Activated naive CD4-positive, alpha-beta T cell treated with anti-CD3 and anti-CD28 coated beads for 36 hours (primary cell): ENCODE measurements around the gene ZFYVE28. TPM values are rescaled to one million over a fixed set of nuclear protein-coding genes. Genes with fewer than 3 reads are reported as not detected.

Source experiments
- CTCF ChIA-PET: fragments of 350-600 bp; sonication (Branson Sonifier 250); formaldehyde crosslinking; loops from one replicate; lab custom pipeline; 2021; ENCODE audit warnings: antibody characterized with exemption; lab: Charles Lee
- DNase-seq: peaks from one replicate; pipeline ENCODE4 v3.0.0-alpha.2; 2020
- H3K27ac Mint-ChIP-seq: one replicate; pipeline ENCODE4 v1.8.0; 2021; ENCODE audit warnings: mild to moderate bottlenecking, mixed read lengths
- H3K27me3 Mint-ChIP-seq: one replicate; pipeline ENCODE4 v1.8.0; 2021; ENCODE audit warnings: low read depth, mixed read lengths
- H3K36me3 Mint-ChIP-seq: one replicate; pipeline ENCODE4 v1.8.0; 2021; ENCODE audit warnings: low read depth, mixed read lengths
- H3K4me1 Mint-ChIP-seq: one replicate; pipeline ENCODE4 v1.8.0; 2021; ENCODE audit warnings: low read depth, mixed read lengths
- H3K4me3 Mint-ChIP-seq: one replicate; pipeline ENCODE4 v1.8.0; 2021; ENCODE audit warnings: mild to moderate bottlenecking, moderate library complexity, mixed read lengths
- H3K9me3 Mint-ChIP-seq: one replicate; pipeline ENCODE4 v1.8.0; 2021; ENCODE audit warnings: mixed read lengths
- intact Hi-C: fragments of 100-400 bp; cut with micrococcal nuclease; formaldehyde crosslinking; loops from one replicate; pipeline ENCODE4 v1.15.1; 2023
- total RNA-seq, 2 experiments: library from RNA; stranded (reverse); gene quantifications; one replicate each; pipeline ENCODE4 v1.2.3, GENCODE V29; 2021

The ZFYVE28 gene
- total RNA-seq, 2 experiments from 2014 or later: 5.3 to 6.2 TPM

DNA sequence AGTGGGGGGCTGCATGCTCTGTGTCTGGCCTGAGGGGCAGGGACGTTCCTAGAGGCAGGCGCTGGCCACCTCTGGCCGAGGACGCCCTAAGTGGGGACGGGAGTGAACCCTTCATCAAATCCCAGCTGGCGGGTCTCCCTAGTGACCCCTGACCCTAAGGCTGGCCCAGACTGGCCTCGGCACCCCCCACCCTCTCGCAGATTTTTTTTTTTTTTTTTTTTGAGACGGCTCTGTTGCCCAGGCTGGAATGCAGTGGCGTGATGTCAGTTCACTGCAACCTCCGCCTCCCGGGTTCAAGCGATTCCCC lies 155.5 kb downstream of the ZFYVE28 start:
- H3K4me1 Mint-ChIP-seq: peaks cover 2% of the 10 kb centered on the region
- H3K36me3 Mint-ChIP-seq: no peaks in the 10 kb centered on the region
- intact Hi-C loops: loop anchor here (1.0 to 2.0 kb wide), 10 partner anchors 19 to 700 kb away; partner anchors contain the start of genes CFAP99, FAM193A, GRK4 and HAUS3
- H3K27ac Mint-ChIP-seq: no peak overlapping the region
- H3K9me3 Mint-ChIP-seq: no peaks in the 10 kb centered on the region
- CTCF ChIA-PET: interaction anchor here (1.1 kb wide), 1 partner anchor 28 kb away, joined by 3 read pairs; no protein-coding TSS in a partner anchor
- H3K27me3 Mint-ChIP-seq: no peaks in the 10 kb centered on the region
- H3K4me3 Mint-ChIP-seq: peak overlapping the region; percentile 69
- DNase-seq: no peak

DNA sequence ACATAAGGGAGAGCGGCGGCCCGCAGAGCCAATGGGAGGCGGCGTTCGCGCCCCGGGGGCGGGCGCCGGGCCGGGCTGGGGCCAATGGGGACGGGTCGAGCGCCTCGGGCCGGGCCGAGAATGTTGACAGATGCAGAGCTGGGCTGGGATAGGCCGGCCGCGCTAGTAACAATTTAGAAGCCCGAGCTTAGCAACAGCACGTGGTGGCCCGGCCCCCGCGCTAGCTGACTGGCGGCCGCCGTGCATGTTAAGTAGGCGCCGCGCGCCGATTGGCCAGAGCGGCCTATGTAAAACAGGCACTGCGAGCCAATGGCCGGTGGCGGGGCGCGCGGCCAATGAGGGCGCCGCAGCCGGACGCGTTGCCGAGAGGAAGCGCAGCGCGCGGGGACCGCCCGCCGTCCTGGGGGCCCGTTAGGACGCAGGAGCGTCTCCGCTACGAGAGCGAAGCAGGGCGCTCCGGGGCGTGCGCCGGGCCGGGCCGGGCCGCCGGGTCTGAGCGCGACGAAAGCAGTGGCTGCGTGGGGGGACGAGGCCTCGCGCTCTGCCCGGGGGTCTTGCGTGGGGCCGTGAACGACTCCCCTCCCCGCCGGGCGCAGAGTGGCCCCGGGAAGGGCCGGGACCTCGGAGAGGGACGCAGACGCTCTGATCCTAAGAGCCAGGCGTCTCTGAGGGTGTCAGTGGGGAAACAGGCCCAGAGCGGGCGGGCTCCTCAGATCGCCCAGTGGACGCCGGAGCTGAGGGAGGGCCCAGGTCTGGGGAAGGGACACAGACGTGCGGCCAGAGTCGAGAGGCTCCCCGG lies 156.1 kb downstream of the ZFYVE28 start:
- DNase-seq: peak; percentile 98
- no peaks in the 10 kb centered on the region for H3K9me3 Mint-ChIP-seq
- intact Hi-C loops: loop anchor here (1.0 to 2.0 kb wide), 10 partner anchors 20 to 701 kb away; partner anchors contain the start of genes CFAP99, FAM193A, GRK4 and HAUS3
- peak overlapping the region; percentile 69 for H3K4me3 Mint-ChIP-seq
- H3K4me1 Mint-ChIP-seq: peaks cover 2% of the 10 kb centered on the region
- no peaks in the 10 kb centered on the region for H3K36me3 Mint-ChIP-seq
- H3K27me3 Mint-ChIP-seq: no peaks in the 10 kb centered on the region
- H3K27ac Mint-ChIP-seq: no peak overlapping the region
- CTCF ChIA-PET: interaction anchor here (0.7 to 1.1 kb wide), 4 partner anchors 28 to 45 kb away, joined by 3 to 5 read pairs (median 4); no protein-coding TSS in a partner anchor

DNA sequence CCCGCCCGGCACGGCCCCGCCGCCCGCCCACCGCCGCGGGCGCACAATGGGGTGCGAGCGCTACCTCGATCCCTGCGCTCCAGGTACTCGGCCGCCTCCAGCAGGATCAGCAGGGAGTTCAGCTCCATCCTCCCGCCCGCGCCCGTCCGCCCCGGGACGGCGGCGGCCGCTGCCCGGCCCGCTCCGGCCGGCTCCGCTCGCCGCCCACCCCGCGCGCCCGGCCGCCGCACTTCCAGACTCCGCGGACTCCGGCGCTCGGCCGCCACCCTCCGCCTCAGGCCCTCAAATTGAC lies 156.6 kb downstream of the ZFYVE28 start, which contains the start of gene MXD4:
TSS of gene MXD4 (minus strand) at position 257 of the 292 bp plus-strand sequence. CDS start at position 128, 129 bp downstream.
- Mint-ChIP-seq H3K4me1 (peaks cover 2% of the 10 kb centered on the region), H3K9me3 (no peaks in the 10 kb centered on the region), H3K27ac (no peak within 1 kb of the TSS), H3K36me3 (no peaks in the 10 kb centered on the region), H3K27me3 (no peaks in the 10 kb centered on the region), H3K4me3 (peak within 1 kb of the TSS; percentile 69)
- intact Hi-C loops: loop anchor here (1.0 to 2.0 kb wide), 10 partner anchors 19 to 702 kb away; partner anchors contain the start of genes CFAP99, FAM193A, GRK4 and HAUS3
- no peak for DNase-seq
- CTCF ChIA-PET: interaction anchor here (0.7 to 1.1 kb wide), 4 partner anchors 29 to 44 kb away, joined by 3 to 5 read pairs (median 4); no protein-coding TSS in a partner anchor

DNA sequence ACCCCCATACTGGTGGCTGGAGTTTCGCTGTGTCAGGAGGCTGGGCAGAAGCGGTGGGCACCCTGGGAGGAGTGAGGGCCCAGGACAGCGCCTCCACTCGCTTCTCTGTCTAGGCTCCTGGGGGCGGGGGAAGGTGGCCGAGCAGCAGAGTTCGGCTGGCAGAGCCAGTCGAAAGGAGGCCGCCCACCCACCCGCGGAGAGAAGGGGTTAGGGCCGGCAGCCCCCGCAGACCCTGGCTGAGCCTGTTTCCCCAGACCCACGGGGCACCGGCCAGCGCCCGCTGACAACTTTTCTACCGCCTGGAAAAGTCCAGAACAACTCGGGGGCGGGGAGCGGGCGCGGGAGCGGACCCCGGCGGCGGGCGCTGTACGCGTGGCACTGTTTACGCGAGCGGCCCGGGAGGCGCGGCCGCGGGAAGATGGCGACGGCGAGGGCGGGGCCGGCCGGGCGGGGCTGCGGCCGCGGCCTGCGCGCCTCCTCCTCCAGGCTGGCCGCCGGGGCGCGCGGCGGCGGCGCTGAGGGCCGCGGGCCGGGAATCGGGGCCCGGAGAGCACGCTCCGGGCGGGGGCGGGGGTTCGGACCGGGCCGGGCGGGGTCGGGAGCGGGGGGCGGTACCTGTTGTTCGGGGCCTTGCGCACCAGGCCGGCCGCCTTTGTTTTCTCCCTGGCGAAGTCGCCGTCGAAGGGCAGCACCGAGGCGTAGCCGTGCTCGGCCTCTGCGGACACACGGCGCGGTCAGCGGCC lies 157.2 kb downstream of the ZFYVE28 start:
- H3K9me3 Mint-ChIP-seq: no peaks in the 10 kb centered on the region
- intact Hi-C loops: no loop called here
- H3K27ac Mint-ChIP-seq: no peak overlapping the region
- no peaks in the 10 kb centered on the region for H3K36me3 Mint-ChIP-seq
- peaks cover 2% of the 10 kb centered on the region for H3K4me1 Mint-ChIP-seq
- no peaks in the 10 kb centered on the region for H3K27me3 Mint-ChIP-seq
- peak overlapping the region; percentile 69 for H3K4me3 Mint-ChIP-seq
- peak; percentile 49 for DNase-seq
- CTCF ChIA-PET: interaction anchor here (1.0 kb wide), 2 partner anchors 44 to 154 kb away, joined by 3 to 5 read pairs; no protein-coding TSS in a partner anchor

DNA sequence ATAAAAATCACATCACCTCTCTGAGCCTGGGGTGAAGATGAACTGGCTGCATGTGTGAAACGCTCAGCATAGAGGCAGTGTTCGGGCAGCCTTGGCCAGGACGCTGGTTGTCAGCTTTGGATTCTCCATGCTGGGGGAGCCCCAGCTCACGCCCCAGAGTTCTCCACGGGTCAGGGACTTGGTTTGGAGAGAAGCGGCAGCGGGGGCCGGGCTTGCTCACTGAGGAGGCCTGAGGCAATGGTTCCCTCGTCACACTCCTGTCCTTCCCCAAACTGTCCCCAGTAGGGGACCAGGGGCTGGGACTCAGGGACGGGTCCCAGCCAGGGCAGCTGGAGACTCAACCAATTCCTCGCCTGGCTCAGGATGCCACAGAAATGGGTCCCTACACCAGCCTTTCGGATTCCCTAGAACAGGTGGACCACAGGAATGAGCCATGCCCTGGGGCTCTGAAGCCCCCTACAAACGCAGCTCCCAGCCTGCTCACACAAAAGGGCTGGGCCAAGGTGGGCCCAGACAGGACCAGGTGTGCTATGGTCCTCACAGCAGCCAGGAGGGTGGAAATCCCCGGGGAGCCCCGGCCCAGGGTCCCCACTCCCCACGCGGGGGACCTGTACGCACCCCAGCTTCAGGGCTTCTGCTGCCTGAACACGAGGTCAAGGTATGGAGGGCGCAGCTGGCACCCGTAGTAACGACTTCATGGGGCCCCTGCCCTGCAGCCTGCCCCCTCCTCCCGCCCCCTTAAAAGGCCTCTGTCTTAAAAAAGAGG lies 157.9 kb downstream of the ZFYVE28 start:
- peaks cover 2% of the 10 kb centered on the region for H3K4me1 Mint-ChIP-seq
- intact Hi-C loops: no loop called here
- no peaks in the 10 kb centered on the region for H3K27me3 Mint-ChIP-seq
- H3K27ac Mint-ChIP-seq: no peak overlapping the region
- no peaks in the 10 kb centered on the region for H3K36me3 Mint-ChIP-seq
- H3K4me3 Mint-ChIP-seq: peak overlapping the region; percentile 65
- no peaks in the 10 kb centered on the region for H3K9me3 Mint-ChIP-seq
- no peak for DNase-seq
- CTCF ChIA-PET: interaction anchor here (1.0 kb wide), 1 partner anchor 155 kb away, joined by 3 read pairs; no protein-coding TSS in a partner anchor

DNA sequence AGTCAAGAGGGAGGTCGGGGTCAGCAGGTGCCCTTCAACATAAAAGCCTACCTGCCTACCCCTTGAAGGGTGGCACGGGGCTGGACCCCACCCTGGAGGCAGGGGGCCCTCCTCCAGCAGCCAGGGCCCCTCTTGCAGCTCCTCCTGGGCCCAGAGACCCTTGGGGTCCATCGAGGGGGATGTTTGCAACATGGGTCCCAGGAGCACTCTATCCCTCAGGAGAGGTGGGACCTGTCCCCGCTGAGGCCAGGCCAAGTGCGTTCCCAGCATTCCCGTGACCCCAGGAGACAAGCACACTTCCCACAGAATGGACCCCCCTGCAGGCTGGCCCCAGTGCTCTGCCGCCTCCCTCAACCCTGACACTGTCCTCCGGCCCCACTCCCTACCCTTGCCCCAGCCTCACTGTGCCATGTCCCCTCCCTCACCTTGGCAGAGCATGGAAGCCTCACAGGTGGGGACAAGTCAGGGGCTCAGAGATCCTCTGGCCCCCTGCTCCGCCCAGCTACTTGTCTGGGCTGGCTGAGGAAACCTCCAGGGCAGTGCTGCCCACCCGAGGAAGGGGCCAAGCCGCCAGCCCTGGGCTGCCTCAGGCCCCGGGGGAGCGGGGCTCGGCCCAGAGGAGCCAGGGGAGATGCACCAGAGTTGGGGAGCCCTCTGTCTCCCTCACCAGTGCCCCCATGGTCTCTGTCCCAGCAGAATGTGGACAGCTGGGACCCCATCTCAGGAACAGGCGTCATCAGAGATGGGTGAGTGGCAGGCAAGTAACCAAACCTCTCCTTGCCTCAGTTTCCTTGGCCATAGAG lies 158.7 kb downstream of the ZFYVE28 start:
- Mint-ChIP-seq H3K27ac (no peak overlapping the region), H3K9me3 (no peaks in the 10 kb centered on the region), H3K27me3 (no peaks in the 10 kb centered on the region), H3K36me3 (no peaks in the 10 kb centered on the region), H3K4me1 (peaks cover 2% of the 10 kb centered on the region), H3K4me3 (no peak overlapping the region)
- CTCF ChIA-PET: interaction anchor here (1.0 kb wide), 1 partner anchor 156 kb away, joined by 3 read pairs; no protein-coding TSS in a partner anchor
- intact Hi-C loops: no loop called here
- no peak for DNase-seq

DNA sequence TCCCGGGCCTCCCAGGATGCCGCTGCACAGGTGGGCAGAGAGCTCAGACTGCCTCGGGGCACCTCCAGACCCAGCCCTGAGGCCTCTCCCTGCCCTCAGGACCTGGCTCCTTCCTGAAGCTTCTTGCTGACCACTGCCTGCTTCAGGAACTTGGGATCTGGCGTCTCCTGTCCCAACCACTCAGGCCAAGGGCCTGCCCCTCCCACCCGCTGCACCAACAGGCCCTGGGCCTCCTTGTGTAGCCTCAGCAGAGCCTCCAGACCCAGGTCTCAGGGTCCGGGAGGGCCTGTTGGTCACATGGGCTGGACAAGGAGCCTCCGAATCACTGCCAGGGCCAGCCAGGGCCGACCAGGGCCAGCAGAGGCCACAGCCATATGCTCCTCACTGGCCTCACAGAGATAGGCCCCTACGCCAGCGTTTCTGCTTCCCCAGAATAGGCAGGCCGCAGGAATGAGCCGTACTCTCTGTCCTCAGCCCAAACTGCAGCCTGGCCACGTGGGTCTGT lies 159.4 kb downstream of the ZFYVE28 start:
- H3K27ac Mint-ChIP-seq: no peak overlapping the region
- no peak for DNase-seq
- no peaks in the 10 kb centered on the region for H3K9me3 Mint-ChIP-seq
- H3K4me1 Mint-ChIP-seq: peaks cover 2% of the 10 kb centered on the region
- intact Hi-C loops: no loop called here
- H3K4me3 Mint-ChIP-seq: no peak overlapping the region
- CTCF ChIA-PET: no interaction called here
- H3K27me3 Mint-ChIP-seq: no peaks in the 10 kb centered on the region
- H3K36me3 Mint-ChIP-seq: no peaks in the 10 kb centered on the region

DNA sequence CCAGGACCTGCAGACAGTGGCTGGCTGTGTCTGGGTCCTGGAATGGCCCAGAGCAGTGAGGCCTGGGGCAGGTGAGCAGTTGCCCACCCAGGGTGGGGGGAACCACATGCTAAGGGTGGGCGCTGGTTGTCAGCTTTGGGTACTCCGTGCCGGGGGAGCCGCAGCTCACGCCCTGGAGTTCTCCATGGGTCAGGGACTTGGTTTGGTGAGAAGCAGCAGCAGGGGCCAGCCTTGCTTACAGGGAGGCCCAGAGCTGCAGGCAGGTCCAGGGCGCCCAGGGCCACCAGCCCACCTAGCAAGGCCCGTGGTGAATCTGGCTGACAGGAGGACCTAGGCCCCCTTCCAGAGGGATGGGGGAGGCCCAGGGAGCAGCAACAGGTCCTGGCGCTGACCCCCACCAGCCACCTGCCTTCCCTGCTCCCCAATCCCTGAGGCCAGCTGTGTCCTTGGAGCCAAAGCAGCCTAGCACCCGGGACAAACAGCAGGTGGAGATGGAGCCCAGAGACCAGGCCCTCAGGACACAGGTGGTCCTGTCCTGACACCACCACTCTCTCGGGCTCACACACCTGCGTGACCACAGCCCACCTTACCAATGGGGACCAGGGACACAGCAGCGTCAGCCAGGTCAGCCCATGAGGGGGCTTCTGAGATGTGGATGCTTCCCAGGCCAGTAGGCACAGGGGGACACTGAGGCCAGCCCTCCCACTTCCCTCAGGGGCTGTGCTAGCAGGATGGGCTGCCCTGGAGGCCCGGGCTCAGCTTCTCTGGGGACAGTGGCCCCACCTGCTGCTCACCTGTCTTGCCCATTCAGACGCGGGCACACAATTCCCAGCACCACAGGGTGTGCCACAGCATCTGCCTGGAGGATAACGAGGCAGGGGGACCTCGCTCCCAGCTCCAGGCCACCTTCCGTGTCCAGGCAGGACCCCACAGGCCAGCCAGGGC lies 160.1 kb downstream of the ZFYVE28 start:
- CTCF ChIA-PET: no interaction called here
- Mint-ChIP-seq H3K27me3 (no peaks in the 10 kb centered on the region), H3K4me3 (no peak overlapping the region), H3K36me3 (no peaks in the 10 kb centered on the region), H3K4me1 (peaks cover 2% of the 10 kb centered on the region), H3K9me3 (no peaks in the 10 kb centered on the region), H3K27ac (no peak overlapping the region)
- peak; percentile 3 for DNase-seq
- intact Hi-C loops: no loop called here

DNA sequence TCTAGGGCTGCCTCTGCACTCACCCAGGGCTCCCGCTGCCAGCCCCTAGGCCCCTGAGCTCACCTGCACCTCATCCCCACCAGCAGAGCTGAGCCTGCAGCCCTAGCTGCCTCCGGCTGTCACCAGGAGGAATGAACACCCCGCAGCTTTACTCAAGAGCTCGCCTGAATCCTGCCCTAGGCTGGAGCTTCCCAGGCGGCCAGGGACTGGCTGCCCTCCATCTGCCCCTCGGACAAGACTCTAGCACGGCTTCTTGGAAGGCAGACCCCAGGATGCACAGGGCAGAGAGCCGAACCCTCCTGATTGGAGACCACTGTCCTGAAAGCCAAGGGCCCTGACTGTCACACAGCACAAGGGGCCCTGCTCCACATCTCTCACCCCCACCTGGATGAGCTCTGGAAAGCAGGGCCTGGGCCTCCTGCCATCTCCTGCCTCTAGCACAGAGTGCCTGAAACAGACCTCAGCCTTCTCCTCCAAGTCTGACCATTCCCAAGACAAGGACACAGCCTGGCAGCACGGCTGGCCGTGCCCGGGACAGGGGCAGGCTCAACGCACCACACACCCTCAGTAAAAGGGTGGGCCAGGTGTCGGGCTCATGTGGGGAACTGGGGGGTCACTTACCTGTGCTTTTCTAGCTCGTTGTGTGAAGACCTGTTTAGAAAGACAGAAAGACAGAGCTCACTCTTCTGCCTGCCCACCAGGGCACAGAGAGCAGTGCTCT lies 160.9 kb downstream of the ZFYVE28 start:
- H3K4me1 Mint-ChIP-seq: peaks cover 2% of the 10 kb centered on the region
- intact Hi-C loops: no loop called here
- H3K27ac Mint-ChIP-seq: no peak overlapping the region
- CTCF ChIA-PET: no interaction called here
- no peaks in the 10 kb centered on the region for H3K9me3 Mint-ChIP-seq
- no peaks in the 10 kb centered on the region for H3K27me3 Mint-ChIP-seq
- DNase-seq: no peak
- H3K36me3 Mint-ChIP-seq: no peaks in the 10 kb centered on the region
- no peak overlapping the region for H3K4me3 Mint-ChIP-seq

DNA sequence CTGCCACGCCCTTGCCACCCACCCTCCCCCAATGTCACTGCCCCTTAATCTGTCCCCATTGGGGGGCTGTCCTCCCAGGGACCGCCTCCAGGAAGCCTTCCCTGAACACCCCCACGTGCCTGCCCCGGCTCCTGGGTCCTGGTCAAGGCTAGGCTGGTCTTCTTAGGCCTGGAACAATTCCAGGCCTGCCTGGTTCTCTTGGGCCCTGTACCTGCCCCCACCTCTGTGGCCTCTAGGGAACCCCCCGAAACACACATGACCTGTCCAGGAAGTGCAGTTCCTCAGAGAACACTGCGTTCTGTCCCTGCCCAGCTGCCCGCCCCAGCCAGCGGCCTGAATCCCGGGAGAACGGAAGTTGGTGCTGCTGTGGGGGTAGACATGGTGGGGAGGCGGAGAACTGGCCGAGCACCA lies 161.7 kb downstream of the ZFYVE28 start:
- Mint-ChIP-seq H3K27ac (no peak overlapping the region), H3K27me3 (no peaks in the 10 kb centered on the region), H3K4me3 (no peak overlapping the region), H3K4me1 (peaks cover 2% of the 10 kb centered on the region), H3K9me3 (no peaks in the 10 kb centered on the region), H3K36me3 (no peaks in the 10 kb centered on the region)
- CTCF ChIA-PET: no interaction called here
- DNase-seq: peak; percentile 2
- intact Hi-C loops: no loop called here
